Left ventricle myocardium inferior (tissue), 1 donor: ENCODE results near the gene KANSL1. TPM values are rescaled to one million over a fixed set of nuclear protein-coding genes. Genes with fewer than 3 reads are reported as not detected.

Experiments used
- DNase-seq: peaks from one replicate; pipeline ENCODE4 v3.0.0-alpha.2; 2020
- H3K27ac ChIP-seq: fragments of 200-600 bp; replicated peaks from 2 replicates; pipeline ENCODE4 v1.8.0; 2021
- H3K27me3 ChIP-seq: fragments of 200-600 bp; 2 replicates; pipeline ENCODE4 v1.8.0; 2021; ENCODE audit warnings: low read depth
- H3K36me3 ChIP-seq: fragments of 200-600 bp; 2 replicates; pipeline ENCODE4 v1.8.0; 2021
- H3K4me1 ChIP-seq: fragments of 200-600 bp; 2 replicates; pipeline ENCODE4 v1.8.0; 2021
- H3K4me3 ChIP-seq: fragments of 200-600 bp; 2 replicates; pipeline ENCODE4 v1.8.0; 2021; ENCODE audit warnings: mild to moderate bottlenecking, moderate library complexity
- H3K9me3 ChIP-seq: fragments of 200-600 bp; replicated peaks from 2 replicates; pipeline ENCODE4 v1.8.0; 2021
- CTCF ChIP-seq: fragments of 200-600 bp; IDR thresholded peaks from 2 replicates; pipeline ENCODE4 v1.8.0; 2021; ENCODE audit warnings: antibody characterized with exemption, mild to moderate bottlenecking, borderline replicate concordance
- intact Hi-C: fragments of 100-400 bp; cut with micrococcal nuclease; formaldehyde crosslinking; loops from one replicate; pipeline ENCODE4 v1.11.0; 2022
- total RNA-seq: library from RNA; stranded (reverse); fragmentation: NEBNext Ultra II Directional; extraction: Animal tissue kit (Norgen Biotek cat#: 25700); gene quantifications from one replicate; pipeline ENCODE4 v1.2.1, GENCODE V29; 2021
- donor health status: DM: no; HTN: yes; CAD: no; lungs with severe emphysema.

The KANSL1 gene
- total RNA-seq, 1 donor from 2014 or later, result 23.7 TPM

DNA sequence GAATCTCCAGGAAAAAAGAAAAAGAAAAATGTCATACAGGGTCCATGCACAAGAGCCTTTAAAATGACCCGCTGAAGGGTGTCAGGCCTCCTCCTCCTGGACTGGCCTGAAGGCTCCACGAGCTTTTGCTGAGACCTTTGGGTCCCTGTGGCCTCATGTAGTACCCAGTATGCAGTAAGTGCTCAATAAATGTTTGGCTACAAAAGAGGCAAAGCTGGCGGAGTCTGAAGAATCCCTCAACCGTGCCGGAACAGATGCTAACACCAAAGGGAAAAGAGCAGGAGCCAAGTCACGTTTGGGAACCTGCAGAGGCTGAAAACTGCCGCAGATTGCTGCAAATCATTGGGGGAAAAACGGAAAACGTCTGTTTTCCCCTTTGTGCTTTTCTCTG, 193.3 kb downstream of the KANSL1 start:
- Histone ChIP-seq H3K27ac (no peak overlapping the region), H3K27me3 (no peaks in the 10 kb centered on the region), H3K9me3 (no peaks in the 10 kb centered on the region), H3K4me3 (no peak overlapping the region), H3K4me1 (peaks cover 17% of the 10 kb centered on the region), H3K36me3 (no peaks in the 10 kb centered on the region)
- intact Hi-C loops, result no loop called here
- DNase-seq, result no peak
- TF ChIP-seq CTCF, result no peak

GRCh38 chr17:45998987-45999899, 194.0 kb downstream of the KANSL1 start, which contains the start of gene STH:
STH (plus strand) TSS chr17:45999250; CDS start chr17:45999280, 30 bp downstream.
- no peak within 1 kb of the TSS for H3K4me3 ChIP-seq
- H3K9me3 ChIP-seq, result no peaks in the 10 kb centered on the region
- H3K36me3 ChIP-seq, result no peaks in the 10 kb centered on the region
- intact Hi-C loops, result no loop called here
- H3K27ac ChIP-seq, result no peak within 1 kb of the TSS
- peaks cover 16% of the 10 kb centered on the region for H3K4me1 ChIP-seq
- H3K27me3 ChIP-seq, result no peaks in the 10 kb centered on the region
- no peak for TF ChIP-seq CTCF
- DNase-seq, result no peak

- no peak for TF ChIP-seq CTCF
- intact Hi-C loops, result no loop called here
- Histone ChIP-seq H3K9me3 (no peaks in the 10 kb centered on the region), H3K4me3 (no peak overlapping the region), H3K27me3 (no peaks in the 10 kb centered on the region), H3K27ac (no peak overlapping the region), H3K4me1 (peaks cover under 1% of the 10 kb centered on the region), H3K36me3 (no peaks in the 10 kb centered on the region)
- DNase-seq, result no peak
Measured at GRCh38 chr17:45997624-45998023, 195.6 kb downstream of the KANSL1 start.

- Histone ChIP-seq H3K4me3 (no peak overlapping the region), H3K27me3 (no peaks in the 10 kb centered on the region), H3K4me1 (no peaks in the 10 kb centered on the region), H3K27ac (no peak overlapping the region), H3K36me3 (no peaks in the 10 kb centered on the region), H3K9me3 (no peaks in the 10 kb centered on the region)
- no peak for TF ChIP-seq CTCF
- DNase-seq, result no peak
- intact Hi-C loops, result no loop called here
Measured at GRCh38 chr17:45997166-45997565, 196.1 kb downstream of the KANSL1 start.

- intact Hi-C loops, result no loop called here
- no peak for TF ChIP-seq CTCF
- Histone ChIP-seq H3K9me3 (no peaks in the 10 kb centered on the region), H3K4me3 (no peak overlapping the region), H3K4me1 (no peaks in the 10 kb centered on the region), H3K27ac (no peak overlapping the region), H3K36me3 (no peaks in the 10 kb centered on the region), H3K27me3 (no peaks in the 10 kb centered on the region)
- no peak for DNase-seq
Measured at GRCh38 chr17:45996282-45996937, 196.8 kb downstream of the KANSL1 start.
